K562 (cell line): ENCODE data around the gene VSTM2B. TPM values are rescaled to one million over a fixed set of nuclear protein-coding genes. Genes with fewer than 3 reads are reported as not detected.

Experiments
- ATAC-seq: fragments of 200-7000 bp; cut with Tn5 transposase; 3 replicates; pipeline ENCODE4 v1.9.1; 2020; ENCODE audit warnings: moderate library complexity
- BruUV-seq: library from RNA; stranded (reverse); fragments of 400-500 nt; replicated peaks from 2 replicates; lab custom pipeline; 2021; lab: Mats Ljungman, UMichigan
- CTCF ChIA-PET: fragments of 300-600 bp; formaldehyde crosslinking; extraction: SDS; loops from one replicate; lab custom pipeline; 2021; ENCODE audit warnings: low intra/inter-chr PET ratio; lab: Yijun Ruan, JAX
- POLR2A ChIA-PET: fragments of 300-600, 350-650 bp; sonication (Branson Sonifier 250); formaldehyde crosslinking; extraction: SDS; loops from one replicate; lab custom pipeline; 2021; ENCODE audit warnings: antibody characterized with exemption, inconsistent platforms; lab: Yijun Ruan, JAX
- DNase-seq, 4 experiments: peaks; one replicate each; pipeline versions ENCODE4 v3.0.0 to v3.0.0-alpha.2; 2011 to 2018; ENCODE audit warnings: low spot score in 3 of 4, mixed read lengths in 3 of 4; ENCODE audit errors: extremely low read depth in 1 of 4
- FAIRE-seq: peaks from 2 replicates; lab custom pipeline; 2011; peaks lifted over from hg19 to GRCh38; lab: Jason Lieb, UNC
- H2AFZ ChIP-seq: 2 replicates; pipeline ENCODE4 v1.6.0; 2011; ENCODE audit warnings: low read depth, low read length, control low read depth, inconsistent platforms
- H3K27ac ChIP-seq: fragments of 200-600 bp; 3 replicates; pipeline ENCODE4 v1.8.0; 2011; ENCODE audit warnings: low read depth, mild to moderate bottlenecking, control low read depth, inconsistent platforms, low read length, moderate library complexity, mixed read lengths; ENCODE audit errors: extremely low read depth
- H3K27me3 ChIP-seq, 2 experiments: fragments of 300-600 bp in 1 of 2; 2 replicates in 1 of 2; 3 replicates in 1 of 2; pipeline versions ENCODE4 v1.6.0 to v1.8.0; 2011; ENCODE audit warnings: inconsistent platforms in 2 of 2, low read length in 2 of 2, mild to moderate bottlenecking in 1 of 2, mixed read lengths in 1 of 2, moderate library complexity in 1 of 2; ENCODE audit not compliant: control insufficient read depth in 2 of 2, insufficient read depth in 2 of 2
- H3K36me3 ChIP-seq: fragments of 300-600 bp; 3 replicates; pipeline ENCODE4 v1.8.0; 2011; ENCODE audit warnings: mild to moderate bottlenecking, low read length, inconsistent platforms; ENCODE audit not compliant: control insufficient read depth, insufficient read depth
- H3K4me1 ChIP-seq, 2 experiments: fragments of 200-600 bp in 1 of 2; replicated peaks in 1 of 2; 2 replicates in 1 of 2; 3 replicates in 1 of 2; pipeline versions ENCODE4 v1.5.1 to v1.8.0; 2011; ENCODE audit warnings: inconsistent platforms in 2 of 2, low read length in 2 of 2, mild to moderate bottlenecking in 1 of 2, mixed read lengths in 1 of 2, moderate library complexity in 1 of 2; ENCODE audit not compliant: control insufficient read depth in 2 of 2, insufficient read depth in 2 of 2
- H3K4me2 ChIP-seq: 2 replicates; pipeline ENCODE4 v1.6.1; 2011; ENCODE audit warnings: low read length, control low read depth, inconsistent platforms, mixed read lengths; ENCODE audit not compliant: insufficient read depth
- H3K4me3 ChIP-seq: fragments of 200-600 bp; sonication (generic), shearing (Covaris generic); 2 replicates; pipeline ENCODE4 v1.5.1; 2016; ENCODE audit warnings: control low read depth, inconsistent platforms
- H3K79me2 ChIP-seq: fragments of 200-600 bp; 3 replicates; pipeline ENCODE4 v1.8.0; 2011; ENCODE audit warnings: low read length, inconsistent platforms; ENCODE audit not compliant: control insufficient read depth, insufficient read depth
- H3K9ac ChIP-seq, 2 experiments: 2 replicates each; pipeline versions ENCODE4 v1.6.0 to v1.6.1; 2011; ENCODE audit warnings: low read depth in 2 of 2, low read length in 2 of 2, control low read depth in 1 of 2, inconsistent platforms in 1 of 2, mild to moderate bottlenecking in 1 of 2, mixed read lengths in 1 of 2; ENCODE audit not compliant: insufficient read depth in 1 of 2
- H3K9me1 ChIP-seq: one replicate; pipeline ENCODE4 v1.6.0; 2011; ENCODE audit warnings: inconsistent platforms, mild to moderate bottlenecking, low read length, moderate library complexity; ENCODE audit not compliant: control insufficient read depth, insufficient read depth
- H3K9me3 ChIP-seq: replicated peaks from 2 replicates; pipeline ENCODE4 v1.5.1; 2011; ENCODE audit warnings: low read depth, low read length, inconsistent platforms; ENCODE audit not compliant: control insufficient read depth, insufficient read depth
- H4K20me1 ChIP-seq: replicated peaks from 2 replicates; pipeline ENCODE4 v1.6.1; 2011; ENCODE audit warnings: low read length, inconsistent platforms, mixed read lengths; ENCODE audit not compliant: control insufficient read depth, insufficient read depth
- ARHGAP35 ChIP-seq: fragments of 450-650 bp; IDR thresholded peaks from 2 replicates; pipeline ENCODE4 v1.6.1; 2018; ENCODE audit not compliant: partially characterized antibody
- MAFF ChIP-seq: IDR thresholded peaks from 2 replicates; pipeline ENCODE4 v1.6.1; 2012; ENCODE audit warnings: low read length, improper control_type of control experiment
- SAP30 ChIP-seq: fragments of 200-600 bp; sonication (generic); IDR thresholded peaks from 2 replicates; pipeline ENCODE4 v1.6.1; 2012; ENCODE audit warnings: borderline replicate concordance, low read depth, mild to moderate bottlenecking, moderate library complexity, low read length, control low read depth, inconsistent platforms; ENCODE audit not compliant: insufficient read depth, poor library complexity, severe bottlenecking
- UBTF ChIP-seq, 2 experiments: IDR thresholded peaks; 2 replicates each; pipeline ENCODE4 v1.6.1; 2012; ENCODE audit warnings: improper control_type of control experiment in 2 of 2, low read depth in 2 of 2, low read length in 2 of 2, borderline replicate concordance in 1 of 2
- ZBTB12 ChIP-seq: fragments of 250-450 bp; sonication (Bioruptor Pico); IDR thresholded peaks from 2 replicates; pipeline ENCODE4 v1.4.0; 2020
- ZNF253 ChIP-seq: fragments of 250-450 bp; sonication (Bioruptor Pico); conservative IDR thresholded peaks from 2 replicates; pipeline ENCODE4 v1.6.1; 2021; ENCODE audit warnings: mild to moderate bottlenecking
- ZNF561 ChIP-seq: fragments of 450-650 bp; formaldehyde crosslinking; conservative IDR thresholded peaks from 2 replicates; pipeline ENCODE4 v1.4.0; 2020; ENCODE audit warnings: mild to moderate bottlenecking, moderate library complexity
- ZNF76 ChIP-seq: fragments of 250-450 bp; sonication (Bioruptor Pico); IDR thresholded peaks from 2 replicates; pipeline ENCODE4 v1.4.0; 2020; ENCODE audit warnings: mild to moderate bottlenecking, moderate library complexity, borderline replicate concordance
- ZSCAN32 ChIP-seq: fragments of 450-650 bp; formaldehyde crosslinking; IDR thresholded peaks from 2 replicates; pipeline ENCODE4 v1.4.0; 2020; ENCODE audit warnings: mild to moderate bottlenecking, moderate library complexity
- WGBS: fragments of 100-300 bp; shearing (Covaris generic); methylation state at CpG from one replicate; pipeline ENCODE4 v1.1.6; 2016; ENCODE audit warnings: low coverage, mixed read lengths; ENCODE audit not compliant: insufficient coverage; ENCODE audit errors: missing lambda C conversion rate; 5-methylcytosine and 5-hydroxymethylcytosine counted together
- in situ Hi-C: fragments of 300-500 bp; cut with MboI; formaldehyde crosslinking; loops from 4 replicates; pipeline ENCODE4 v1.15.0; 2018; ENCODE audit warnings: inconsistent platforms, mixed read lengths
- intact Hi-C: fragments of 100-400 bp; cut with micrococcal nuclease; formaldehyde crosslinking; loops from 2 replicates; pipeline ENCODE4 v1.14.2; 2022
- polyA plus RNA-seq, 8 experiments: library from polyadenylated mRNA; depleted of rRNA in 4 of 8; stranded (reverse) in 5 of 8; unstranded in 3 of 8; fragments of >200 nt; fragmentation: Nextera tagmentation in 2 of 8; fragmentation: Illumina TruSeq in 1 of 8; extraction: Ambion mirVana in 2 of 8; extraction: Trizol in 1 of 8; gene quantifications; 2 replicates each; pipeline versions ENCODE4 v1.2.1 to v1.2.3, GENCODE V29; 2011 to 2014; ENCODE audit warnings: inconsistent platforms in 1 of 8, missing spikeins in 1 of 8
- total RNA-seq, 7 experiments: library from RNA; depleted of rRNA in 6 of 7; stranded (reverse); fragments of >200 nt in 6 of 7; fragmentation: Illumina TruSeq in 2 of 7; extraction: Trizol in 2 of 7; gene quantifications; 2 replicates each; pipeline versions ENCODE4 v1.2.1 to v1.2.3, GENCODE V29; 2011 to 2021; ENCODE audit warnings: low replicate concordance in 1 of 7
- TF ChIP-seq, protein P1 (sequence below): sonication (generic); formaldehyde crosslinking; IDR thresholded peaks from 2 replicates; pipeline ENCODE4 v1.8.1; 2023; ENCODE audit warnings: mild to moderate bottlenecking, missing genetic modification reagents, moderate library complexity

VSTM2B gene
- total and polyA plus RNA-seq, 9 of the 15 experiments (the other 6 are each of a cell fraction or from before 2014, with no cell fraction given) = not detected

- H3K9me3 ChIP-seq = no peaks in the 10 kb centered on the region
- ChIA-PET POLR2A (interaction anchor here (2.6 kb wide), 1 partner anchor 13 kb away, joined by 8 read pairs; no protein-coding TSS in a partner anchor), CTCF (no interaction called here)
- BruUV-seq = no TSS peak
- TF ChIP-seq SAP30 (no peak), ARHGAP35 (no peak), UBTF (IDR thresholded peaks at IDR 0.05; ENCODE audit: borderline replicate concordance in 1 of 2, low read depth in 2 of 2, low read length in 2 of 2) (no peak), ZNF253 (CRISPR knock-in tag) (no peak), ZNF561 (CRISPR knock-in tag) (no peak), ZNF76 (CRISPR knock-in tag) (no peak), ZBTB12 (CRISPR knock-in tag) (no peak), MAFF (no peak), ZSCAN32 (CRISPR knock-in tag) (no peak)
- TF ChIP-seq, protein P1, sequence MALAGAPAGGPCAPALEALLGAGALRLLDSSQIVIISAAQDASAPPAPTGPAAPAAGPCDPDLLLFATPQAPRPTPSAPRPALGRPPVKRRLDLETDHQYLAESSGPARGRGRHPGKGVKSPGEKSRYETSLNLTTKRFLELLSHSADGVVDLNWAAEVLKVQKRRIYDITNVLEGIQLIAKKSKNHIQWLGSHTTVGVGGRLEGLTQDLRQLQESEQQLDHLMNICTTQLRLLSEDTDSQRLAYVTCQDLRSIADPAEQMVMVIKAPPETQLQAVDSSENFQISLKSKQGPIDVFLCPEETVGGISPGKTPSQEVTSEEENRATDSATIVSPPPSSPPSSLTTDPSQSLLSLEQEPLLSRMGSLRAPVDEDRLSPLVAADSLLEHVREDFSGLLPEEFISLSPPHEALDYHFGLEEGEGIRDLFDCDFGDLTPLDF (CRISPR knock-in tag) = no peak
- intact Hi-C loops = no loop called here
- ATAC-seq = no peak
- DNase-seq = no peak
- H3K27ac ChIP-seq = no peak overlapping the region
- H2AFZ ChIP-seq = no peak overlapping the region
- no peak for FAIRE-seq
- H3K79me2 ChIP-seq = no peaks in the 10 kb centered on the region
- no peaks in the 10 kb centered on the region for H3K9me1 ChIP-seq
- H3K4me2 ChIP-seq = no peak overlapping the region
- H3K4me1 ChIP-seq = no peaks in the 10 kb centered on the region
- peaks cover 6 to 33% of the 10 kb centered on the region in 2 experiments; a peak in 4 of 5 replicates for H3K27me3 ChIP-seq
- H3K4me3 ChIP-seq = no peak overlapping the region
- H4K20me1 ChIP-seq = no peaks in the 10 kb centered on the region
- H3K9ac ChIP-seq = no peak overlapping the region
- WGBS = 2% methylated on average over 13 of the region's 16 CpGs
- in situ Hi-C loops = no loop called here
- H3K36me3 ChIP-seq = no peaks in the 10 kb centered on the region
Observed at GRCh38 chr19:29562299-29563297, 36.8 kb downstream of the VSTM2B start.
